Measurements from ENCODE around the gene OR2K2.

GRCh38 chr9:111366978-111367377 is 37.0 kb upstream of the OR2K2 start:
- no peak for TF ChIP-seq POLR2A (IDR thresholded peaks at IDR 0.05)
- TF ChIP-seq CTCF (IDR thresholded peaks at IDR 0.05) = no peak
